GM12891 (cell line): Measurements from ENCODE around the gene NBEA.

Source experiments
- POLR2A ChIP-seq: IDR thresholded peaks from 2 replicates; pipeline ENCODE4 v1.6.1; 2011; ENCODE audit warnings: low read depth, low read length, control low read depth
- SPI1 ChIP-seq: IDR thresholded peaks from 2 replicates; pipeline ENCODE4 v1.6.1; 2011; ENCODE audit warnings: low read depth, low read length, control low read depth

DNA sequence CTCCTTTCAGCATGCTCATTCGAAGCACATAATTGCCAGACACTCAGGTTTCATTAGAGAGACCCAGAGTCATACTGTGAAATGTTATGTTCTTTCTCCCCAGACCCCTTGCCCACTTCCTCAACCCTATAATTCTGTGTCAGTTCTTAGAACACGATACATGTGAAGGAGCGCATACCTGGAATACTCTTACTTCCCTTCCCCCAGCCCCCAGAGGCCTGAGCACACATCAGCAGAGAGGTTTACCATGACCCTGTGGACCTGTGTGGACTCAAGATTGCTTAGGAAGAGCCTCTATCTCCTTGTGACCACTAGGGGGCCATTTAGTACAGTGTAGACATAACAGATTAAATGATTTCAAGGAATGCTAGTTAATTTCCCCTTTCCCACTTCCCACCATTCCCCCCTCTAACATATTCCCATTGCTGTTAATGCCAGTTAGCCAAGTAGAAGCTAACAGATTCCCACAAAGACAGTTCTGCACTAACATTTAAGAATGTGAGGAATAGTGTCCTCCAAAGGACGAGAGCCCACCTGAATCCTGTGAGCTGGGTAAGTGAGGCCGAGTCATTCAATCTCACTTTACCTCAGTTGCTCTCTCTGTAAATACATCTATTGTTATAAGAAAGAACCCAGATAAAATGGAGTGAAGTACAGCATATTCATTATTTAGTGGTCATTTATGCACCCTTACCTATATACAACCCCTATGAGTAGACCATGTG lies 688.6 kb downstream of the NBEA start:
- TF ChIP-seq SPI1 (no peak), POLR2A (no peak)
